ENCODE data around the gene RXFP4. TPM values are rescaled to one million over a fixed set of nuclear protein-coding genes. Genes with fewer than 3 reads are reported as not detected.

The RXFP4 gene
- total RNA-seq, 2 experiments from 2014 or later, result 0.29 TPM; not detected in 1

DNA sequence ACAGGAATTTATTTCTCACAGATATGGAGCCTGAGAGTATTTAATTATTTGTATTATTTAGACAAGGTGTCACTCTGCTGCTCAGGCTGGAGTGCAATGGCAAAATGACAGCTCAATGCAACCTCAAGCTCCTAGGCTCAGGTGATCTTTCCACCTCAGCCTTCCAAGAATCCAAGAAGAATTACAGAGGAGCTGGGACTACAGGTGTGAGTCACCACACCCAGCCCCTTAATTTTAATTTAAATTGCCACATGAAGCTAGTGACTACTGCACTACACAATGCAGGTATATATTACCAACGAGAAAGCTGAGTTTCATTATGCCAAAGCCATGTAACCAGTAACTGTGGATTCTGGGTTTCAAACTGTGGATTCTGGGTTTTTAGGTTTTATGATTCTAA lies 9.4 kb upstream of the RXFP4 start:
- Mint-ChIP-seq H3K4me3 (peak overlapping the region; percentile 34), H3K36me3 (ENCODE audit: low read depth) (peaks cover 41% of the 10 kb centered on the region), H3K9me3 (no peaks in the 10 kb centered on the region), H3K27ac (no peak overlapping the region), H3K4me1 (ENCODE audit: low read depth) (peaks cover 40% of the 10 kb centered on the region), H3K27me3 (ENCODE audit: low read depth) (no peaks in the 10 kb centered on the region)
- CTCF ChIA-PET, result interaction anchor here (0.6 to 4.1 kb wide), 9 partner anchors 9 to 198 kb away, joined by 3 to 36 read pairs (median 5); no protein-coding TSS in a partner anchor
- intact Hi-C loops (cut with micrococcal nuclease), result no loop called here
- no peak for DNase-seq

DNA sequence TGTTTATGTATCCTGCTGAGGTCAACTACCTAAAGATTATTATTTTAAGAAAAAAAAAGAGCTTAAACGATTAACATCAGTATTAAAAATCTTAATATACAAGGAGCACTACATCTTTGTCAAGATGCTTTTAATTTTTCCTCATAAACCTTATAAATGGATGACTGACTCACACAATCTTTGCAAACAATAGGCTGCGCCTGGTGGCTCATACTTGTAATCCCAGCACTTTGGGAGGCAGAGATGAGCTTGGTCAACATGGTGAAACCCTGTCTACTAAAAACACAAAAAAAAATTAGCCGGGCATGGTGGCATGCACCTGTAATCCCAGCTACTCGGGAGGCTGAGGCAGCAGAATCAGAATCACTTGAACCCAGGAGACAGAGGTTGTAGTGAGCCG lies 9.0 kb upstream of the RXFP4 start:
- no peak for DNase-seq
- Mint-ChIP-seq H3K9me3 (no peaks in the 10 kb centered on the region), H3K4me1 (ENCODE audit: low read depth) (peaks cover 40% of the 10 kb centered on the region), H3K36me3 (ENCODE audit: low read depth) (peaks cover 41% of the 10 kb centered on the region), H3K4me3 (peak overlapping the region; percentile 56), H3K27me3 (ENCODE audit: low read depth) (no peaks in the 10 kb centered on the region), H3K27ac (no peak overlapping the region)
- intact Hi-C loops (cut with micrococcal nuclease), result no loop called here
- CTCF ChIA-PET, result interaction anchor here (0.6 to 4.1 kb wide), 10 partner anchors 9 to 197 kb away, joined by 3 to 36 read pairs (median 5); no protein-coding TSS in a partner anchor

DNA sequence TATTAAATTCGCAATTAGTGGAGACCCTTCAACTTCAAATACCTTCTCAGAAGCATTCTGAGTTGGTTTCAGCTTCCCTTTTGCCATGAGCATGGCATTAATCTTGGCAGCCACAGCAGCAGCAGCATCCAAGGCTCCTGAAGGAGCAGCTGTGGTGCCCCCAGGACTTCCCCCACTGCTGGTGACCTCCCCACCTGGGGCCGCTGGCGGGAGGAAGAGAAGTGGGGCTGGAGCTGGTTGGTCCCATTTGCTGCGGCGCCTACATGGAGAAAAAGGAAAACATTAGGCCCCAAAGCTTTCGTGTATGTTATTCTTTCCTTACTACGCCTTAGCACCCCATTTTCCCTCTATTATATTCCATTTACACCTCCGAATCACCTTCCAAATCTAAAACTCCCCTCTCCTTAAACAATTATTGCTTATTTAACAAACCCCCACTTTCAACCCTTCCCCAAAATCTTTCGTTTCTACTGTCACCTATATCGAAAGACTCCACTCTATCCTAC lies 7.8 kb upstream of the RXFP4 start:
- DNase-seq, result no peak
- intact Hi-C loops (cut with micrococcal nuclease), result loop anchor here (1.0 kb wide), 10 partner anchors 13 to 405 kb away; partner anchors contain the start of genes ARHGEF2, CCT3, LAMTOR2 and RIT1
- CTCF ChIA-PET, result interaction anchor here (0.6 to 4.1 kb wide), 6 partner anchors 12 to 133 kb away, joined by 3 to 36 read pairs (median 5); no protein-coding TSS in a partner anchor

GRCh38 chr1:155934097-155934935 lies 7.1 kb upstream of the RXFP4 start, which contains the start of gene KHDC4:
KHDC4 (minus strand) TSS chr1:155934413; CDS start chr1:155934373, 40 bp downstream.
- DNase-seq, result peak; percentile 97
- intact Hi-C loops (cut with micrococcal nuclease), result loop anchor here (1.0 kb wide), 10 partner anchors 12 to 404 kb away; partner anchors contain the start of genes ARHGEF2, CCT3, LAMTOR2 and RIT1

More for the DNA sequence above, 7.8 kb upstream of the RXFP4 start:
- H3K36me3 Mint-ChIP-seq (ENCODE audit: low read depth), result peaks cover 34% of the 10 kb centered on the region
- H3K4me1 Mint-ChIP-seq (ENCODE audit: low read depth), result peaks cover 47% of the 10 kb centered on the region
- H3K4me3 Mint-ChIP-seq, result no peak overlapping the region
- H3K9me3 Mint-ChIP-seq, result no peaks in the 10 kb centered on the region
- no peak overlapping the region for H3K27ac Mint-ChIP-seq
- H3K27me3 Mint-ChIP-seq (ENCODE audit: low read depth), result no peaks in the 10 kb centered on the region

DNA sequence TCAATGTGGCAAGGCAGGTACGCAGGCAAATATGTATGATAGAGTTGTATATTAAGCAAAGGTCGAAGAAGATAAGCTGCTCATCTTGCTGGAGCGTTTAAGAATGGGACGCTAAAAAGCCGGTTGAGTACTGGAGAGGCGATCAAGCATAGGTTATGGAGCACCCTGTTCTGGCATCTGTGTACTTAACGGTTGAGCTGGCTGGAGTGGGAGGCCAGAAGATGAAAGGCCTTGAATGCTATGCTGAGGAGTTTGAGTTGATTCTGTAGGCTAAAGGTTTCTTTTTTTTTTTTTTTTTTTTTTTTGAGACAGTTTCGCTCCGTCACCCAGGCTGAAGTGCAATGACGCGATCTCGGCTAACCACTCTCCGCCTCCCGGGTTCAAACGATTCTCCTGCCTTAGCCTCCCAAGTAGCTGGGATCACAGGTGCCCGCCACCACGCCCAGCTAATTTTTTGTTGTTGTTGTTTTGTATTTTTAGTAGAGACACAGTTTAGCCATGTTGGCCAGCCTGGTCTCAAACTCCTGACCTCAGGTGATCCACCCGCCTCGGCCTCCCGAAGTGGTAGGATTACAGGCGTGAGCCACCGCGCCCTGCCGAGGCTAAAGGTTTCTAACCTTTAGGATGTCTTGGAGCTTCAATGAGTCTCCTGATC lies 6.4 kb upstream of the RXFP4 start:
- H3K4me1 Mint-ChIP-seq (ENCODE audit: low read depth), result peaks cover 47% of the 10 kb centered on the region
- H3K9me3 Mint-ChIP-seq, result no peaks in the 10 kb centered on the region
- CTCF ChIA-PET, result interaction anchor here (0.7 to 4.1 kb wide), 7 partner anchors 10 to 131 kb away, joined by 3 to 36 read pairs (median 5); partner anchors contain the start of gene ARHGEF2
- no peak overlapping the region for H3K27ac Mint-ChIP-seq
- peaks cover 26% of the 10 kb centered on the region for H3K36me3 Mint-ChIP-seq (ENCODE audit: low read depth)
- no peak overlapping the region for H3K4me3 Mint-ChIP-seq
- DNase-seq, result no peak
- intact Hi-C loops (cut with micrococcal nuclease), result loop anchor here (1.0 kb wide), 10 partner anchors 11 to 403 kb away; partner anchors contain the start of genes ARHGEF2, CCT3, LAMTOR2 and RIT1
- H3K27me3 Mint-ChIP-seq (ENCODE audit: low read depth), result no peaks in the 10 kb centered on the region

More at GRCh38 chr1:155934097-155934935, 7.1 kb upstream of the RXFP4 start, which contains the start of gene KHDC4:
- Mint-ChIP-seq H3K27ac (no peak within 1 kb of the TSS), H3K4me1 (ENCODE audit: low read depth) (peaks cover 46% of the 10 kb centered on the region), H3K27me3 (ENCODE audit: low read depth) (no peaks in the 10 kb centered on the region), H3K36me3 (ENCODE audit: low read depth) (peaks cover 29% of the 10 kb centered on the region), H3K9me3 (no peaks in the 10 kb centered on the region), H3K4me3 (no peak within 1 kb of the TSS)
- CTCF ChIA-PET, result interaction anchor here (0.6 to 4.1 kb wide), 8 partner anchors 13 to 132 kb away, joined by 3 to 36 read pairs (median 5); partner anchors contain the start of gene ARHGEF2

DNA sequence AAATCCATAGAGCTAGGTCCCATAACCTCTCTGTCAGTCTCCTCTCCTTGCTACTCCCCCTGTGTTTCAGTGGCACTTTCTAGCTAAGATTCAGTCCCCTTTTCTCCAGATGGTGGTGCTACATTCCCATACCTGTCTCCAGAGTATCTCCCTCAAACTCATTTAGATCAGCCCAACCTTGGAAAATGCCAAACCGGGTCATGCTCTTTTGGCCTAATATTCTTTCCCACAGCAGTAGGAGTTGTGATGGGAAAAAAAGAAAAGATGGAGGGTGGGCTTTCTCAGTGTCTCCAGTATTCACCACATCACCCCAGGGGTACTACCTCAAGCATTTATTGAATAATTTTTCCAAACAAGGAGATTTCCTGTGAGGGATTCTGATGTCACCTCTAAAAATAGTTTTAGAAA lies 3.2 kb upstream of the RXFP4 start:
- Mint-ChIP-seq H3K9me3 (no peaks in the 10 kb centered on the region), H3K27ac (peak overlapping the region; percentile 78), H3K4me3 (no peak overlapping the region), H3K36me3 (ENCODE audit: low read depth) (peaks cover 3% of the 10 kb centered on the region), H3K27me3 (ENCODE audit: low read depth) (no peaks in the 10 kb centered on the region), H3K4me1 (ENCODE audit: low read depth) (peaks cover 48% of the 10 kb centered on the region)
- intact Hi-C loops (cut with micrococcal nuclease), result loop anchor here (1.0 kb wide), 5 partner anchors 8 to 128 kb away; partner anchors contain the start of gene LAMTOR2
- CTCF ChIA-PET, result interaction anchor here (0.7 to 5.6 kb wide), 19 partner anchors 8 to 192 kb away, joined by 3 to 135 read pairs (median 4); partner anchors contain the start of gene ARHGEF2
- DNase-seq, result peak; percentile 69

- intact Hi-C loops (cut with micrococcal nuclease), result loop anchor here (10.0 kb wide), 1 partner anchor 284 kb away; no protein-coding TSS in a partner anchor
- Mint-ChIP-seq H3K4me1 (ENCODE audit: low read depth) (peaks cover 64% of the 10 kb centered on the region), H3K9me3 (no peaks in the 10 kb centered on the region), H3K4me3 (no peak overlapping the region), H3K36me3 (ENCODE audit: low read depth) (peaks cover 5% of the 10 kb centered on the region), H3K27ac (peak overlapping the region; percentile 90), H3K27me3 (ENCODE audit: low read depth) (no peaks in the 10 kb centered on the region)
- CTCF ChIA-PET, result interaction anchor here (0.6 to 5.6 kb wide), 5 partner anchors 9 to 125 kb away, joined by 3 to 135 read pairs (median 5); partner anchors contain the start of gene ARHGEF2
- no peak for DNase-seq
Measured at GRCh38 chr1:155940482-155940992, 901 bp upstream of the RXFP4 start.

DNA sequence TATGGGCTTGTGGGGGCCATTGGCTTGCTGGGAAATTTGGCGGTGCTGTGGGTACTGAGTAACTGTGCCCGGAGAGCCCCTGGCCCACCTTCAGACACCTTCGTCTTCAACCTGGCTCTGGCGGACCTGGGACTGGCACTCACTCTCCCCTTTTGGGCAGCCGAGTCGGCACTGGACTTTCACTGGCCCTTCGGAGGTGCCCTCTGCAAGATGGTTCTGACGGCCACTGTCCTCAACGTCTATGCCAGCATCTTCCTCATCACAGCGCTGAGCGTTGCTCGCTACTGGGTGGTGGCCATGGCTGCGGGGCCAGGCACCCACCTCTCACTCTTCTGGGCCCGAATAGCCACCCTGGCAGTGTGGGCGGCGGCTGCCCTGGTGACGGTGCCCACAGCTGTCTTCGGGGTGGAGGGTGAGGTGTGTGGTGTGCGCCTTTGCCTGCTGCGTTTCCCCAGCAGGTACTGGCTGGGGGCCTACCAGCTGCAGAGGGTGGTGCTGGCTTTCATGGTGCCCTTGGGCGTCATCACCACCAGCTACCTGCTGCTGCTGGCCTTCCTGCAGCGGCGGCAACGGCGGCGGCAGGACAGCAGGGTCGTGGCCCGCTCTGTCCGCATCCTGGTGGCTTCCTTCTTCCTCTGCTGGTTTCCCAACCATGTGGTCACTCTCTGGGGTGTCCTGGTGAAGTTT lies 550 bp downstream of the RXFP4 start:
- H3K27ac Mint-ChIP-seq, result peak overlapping the region; percentile 90
- H3K9me3 Mint-ChIP-seq, result no peaks in the 10 kb centered on the region
- peaks cover 15% of the 10 kb centered on the region for H3K36me3 Mint-ChIP-seq (ENCODE audit: low read depth)
- intact Hi-C loops (cut with micrococcal nuclease), result loop anchor here (10.0 kb wide), 1 partner anchor 283 kb away; no protein-coding TSS in a partner anchor
- peaks cover 79% of the 10 kb centered on the region for H3K4me1 Mint-ChIP-seq (ENCODE audit: low read depth)
- CTCF ChIA-PET, result interaction anchor here (0.7 to 5.6 kb wide), 3 partner anchors 37 to 40 kb away, joined by 3 to 135 read pairs (median 5); partner anchors contain the start of gene ARHGEF2
- no peak overlapping the region for H3K4me3 Mint-ChIP-seq
- DNase-seq, result no peak
- no peaks in the 10 kb centered on the region for H3K27me3 Mint-ChIP-seq (ENCODE audit: low read depth)

DNA sequence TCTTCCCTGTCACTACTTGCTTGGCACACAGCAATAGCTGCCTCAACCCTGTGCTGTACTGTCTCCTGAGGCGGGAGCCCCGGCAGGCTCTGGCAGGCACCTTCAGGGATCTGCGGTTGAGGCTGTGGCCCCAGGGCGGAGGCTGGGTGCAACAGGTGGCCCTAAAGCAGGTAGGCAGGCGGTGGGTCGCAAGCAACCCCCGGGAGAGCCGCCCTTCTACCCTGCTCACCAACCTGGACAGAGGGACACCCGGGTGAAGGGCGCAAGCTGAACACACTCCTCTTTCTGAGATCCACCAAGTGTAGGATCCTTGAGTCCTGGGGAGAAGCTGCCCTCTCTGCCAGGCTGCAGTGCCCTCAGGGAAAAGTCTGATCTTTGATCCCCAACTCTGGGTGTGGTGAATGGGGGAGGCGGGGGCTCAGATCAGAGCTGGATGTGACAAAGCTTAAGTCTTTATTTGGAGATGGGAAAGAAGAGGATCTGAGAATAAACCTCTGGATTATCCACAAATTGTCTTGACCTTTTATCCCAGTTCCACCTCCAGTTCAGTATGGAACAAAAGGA lies 1.2 kb downstream of the RXFP4 start:
- intact Hi-C loops (cut with micrococcal nuclease), result loop anchor here (10.0 kb wide), 1 partner anchor 282 kb away; no protein-coding TSS in a partner anchor
- Mint-ChIP-seq H3K27me3 (ENCODE audit: low read depth) (no peaks in the 10 kb centered on the region), H3K4me3 (no peak overlapping the region), H3K4me1 (ENCODE audit: low read depth) (peaks cover 84% of the 10 kb centered on the region), H3K27ac (peak overlapping the region; percentile 56), H3K9me3 (no peaks in the 10 kb centered on the region), H3K36me3 (ENCODE audit: low read depth) (peaks cover 18% of the 10 kb centered on the region)
- CTCF ChIA-PET, result interaction anchor here (0.7 to 3.3 kb wide), 3 partner anchors 36 to 47 kb away, joined by 3 to 16 read pairs (median 5); partner anchors contain the start of gene ARHGEF2
- no peak for DNase-seq

DNA sequence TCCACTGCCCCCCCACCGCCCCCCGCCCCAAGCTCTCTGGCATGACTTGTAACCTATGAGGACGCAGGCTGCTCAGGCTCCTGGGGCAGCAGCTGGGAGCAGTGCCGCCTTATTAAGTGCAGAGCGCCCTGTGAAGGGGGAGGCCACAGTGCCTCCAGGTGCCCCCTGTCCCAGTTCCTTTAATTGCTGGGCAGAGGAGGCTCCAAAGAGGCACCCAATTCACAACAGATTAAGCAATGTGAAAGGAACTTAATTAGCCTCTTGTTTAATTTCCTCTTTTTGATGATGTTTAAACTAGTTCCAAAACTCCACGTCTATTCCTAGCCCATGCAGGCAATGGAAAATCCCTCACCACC lies 3.0 kb downstream of the RXFP4 start:
- Mint-ChIP-seq H3K4me3 (no peak overlapping the region), H3K4me1 (ENCODE audit: low read depth) (peaks cover 78% of the 10 kb centered on the region), H3K36me3 (ENCODE audit: low read depth) (peaks cover 27% of the 10 kb centered on the region), H3K9me3 (no peaks in the 10 kb centered on the region), H3K27me3 (ENCODE audit: low read depth) (no peaks in the 10 kb centered on the region), H3K27ac (peak overlapping the region; percentile 99)
- no peak for DNase-seq
- intact Hi-C loops (cut with micrococcal nuclease), result loop anchor here (10.0 kb wide), 1 partner anchor 280 kb away; no protein-coding TSS in a partner anchor
- CTCF ChIA-PET, result interaction anchor here (1.2 to 3.3 kb wide), 4 partner anchors 9 to 45 kb away, joined by 3 to 16 read pairs (median 6); no protein-coding TSS in a partner anchor

Measured in activated naive CD4-positive, alpha-beta T cell treated with anti-CD3 and anti-CD28 coated beads for 36 hours (primary cell).